Adrenal gland (tissue), 12 donors: Measurements from ENCODE around the gene RCOR1. TPM values are rescaled to one million over a fixed set of nuclear protein-coding genes. Genes with fewer than 3 reads are reported as not detected.

Experiments
- DNase-seq, 7 donors: peaks; one replicate each; pipeline ENCODE4 v3.0.0-alpha.2; 2019 to 2020
- H3K27ac ChIP-seq, 5 donors: fragments of 200-600 bp; sonication (generic) in 4 of 5; 1 replicate in 3 of 5; 2 replicates in 2 of 5; pipeline versions ENCODE4 v1.5.1 to v1.8.0; 2016 to 2020; ENCODE audit warnings: mild to moderate bottlenecking in 1 of 5
- H3K27me3 ChIP-seq: fragments of 200-600 bp; 2 replicates; pipeline ENCODE4 v1.8.0; 2021
- H3K36me3 ChIP-seq, 2 donors: fragments of 200-600 bp; replicated peaks in 1 of 2; 1 replicate in 1 of 2; 2 replicates in 1 of 2; pipeline versions ENCODE4 v1.5.1 to v1.8.0; 2018 to 2022
- H3K4me1 ChIP-seq, 2 donors: fragments of 200-600 bp; replicated peaks in 1 of 2; 1 replicate in 1 of 2; 2 replicates in 1 of 2; pipeline versions ENCODE4 v1.5.1 to v1.8.0; 2018 to 2021
- H3K4me3 ChIP-seq, 4 donors: fragments of 200-600 bp; sonication (generic) in 3 of 4; one replicate each; pipeline ENCODE4 v1.5.1; 2016 to 2018
- H3K9me3 ChIP-seq, 3 donors: fragments of 200-600 bp; sonication (generic) in 1 of 3; replicated peaks in 1 of 3; 1 replicate in 2 of 3; 2 replicates in 1 of 3; pipeline versions ENCODE4 v1.5.1 to v1.8.0; 2016 to 2021
- CTCF ChIP-seq, 6 experiments: fragments of 450-650 bp in 4 of 6; fragments of 200-600 bp in 2 of 6; sonication (generic) in 1 of 6; IDR thresholded peaks; 1 replicate in 5 of 6; 2 replicates in 1 of 6; pipeline versions ENCODE4 v1.5.1 to v1.8.0; 2016 to 2021; ENCODE audit warnings: antibody characterized with exemption in 6 of 6, mild to moderate bottlenecking in 2 of 6, moderate library complexity in 1 of 6
- POLR2A ChIP-seq, 2 donors: fragments of 450-650 bp; IDR thresholded peaks; one replicate each; pipeline ENCODE4 v1.6.1; 2017; ENCODE audit warnings: antibody characterized with exemption in 2 of 2, mild to moderate bottlenecking in 2 of 2, moderate library complexity in 1 of 2
- WGBS, 4 donors: extraction: QIAGEN DNeasy Blood & Tissue Kit in 2 of 4; methylation state at CpG; one replicate each; pipeline versions ENCODE4 v1.1.5 to v1.1.7; 2013 to 2017; 5-methylcytosine and 5-hydroxymethylcytosine counted together
- intact Hi-C, 2 donors: fragments of 100-400 bp; cut with DNase I; formaldehyde crosslinking; loops; one replicate each; pipeline versions ENCODE4 v1.14.1 to v1.15.0; 2022 to 2023
- polyA plus RNA-seq, 3 donors: library from polyadenylated mRNA; stranded (reverse); fragments of 200-250 nt in 2 of 3; fragments of 350-450 nt in 1 of 3; fragmentation: Illumina TruSeq in 1 of 3; extraction: RNeasy Lipid Tissue Mini Kit (QIAGEN cat#74804) in 1 of 3; gene quantifications; one replicate each; pipeline ENCODE4 v1.2.3, GENCODE V29; 2013 to 2014
- total RNA-seq, 9 donors: library from RNA; depleted of rRNA in 4 of 9; stranded (reverse); fragments of >200 nt in 4 of 9; fragments of 120-200 nt in 1 of 9; fragmentation: NEBNext Ultra II Directional in 1 of 9; extraction: Animal tissue kit (Norgen Biotek cat#: 25700) in 1 of 9; gene quantifications; one replicate each; pipeline versions ENCODE4 v1.1.0 to v1.2.4, GENCODE V29; 2013 to 2023
- donor health status: healthy with polysubstance abuse.
- donor health status: Bipolar disorder and iron deficiency.
- donor health status: DM: yes; HTN: yes; CAD: no.
- donor health status: DM: no; HTN: no; CAD: no.
- donor health status: DM: no; HTN: no; CAD: no.
- donor health status: DM: yes; HTN: yes; CAD: no.

Gene RCOR1
- total and polyA plus RNA-seq, 12 donors = 3.8 to 17.7 (median 11.3) TPM

- Histone ChIP-seq H3K4me3 (no peak overlapping the region), H3K27me3 (no peaks in the 10 kb centered on the region), H3K36me3 (no peaks in the 10 kb centered on the region), H3K27ac (no peak overlapping the region), H3K9me3 (no peaks in the 10 kb centered on the region), H3K4me1 (no peaks in the 10 kb centered on the region)
- WGBS, 4 donors = 97 to 100% (median 99%) methylated on average over 2 of the region's 2 CpGs
- no peak for TF ChIP-seq POLR2A (IDR thresholded peaks at IDR 0.05)
- TF ChIP-seq CTCF (IDR thresholded peaks at IDR 0.05) = no peak
- no peak for DNase-seq
- intact Hi-C loops = no loop called here
Observed at GRCh38 chr14:102678394-102678793, 85.9 kb downstream of the RCOR1 start.

- DNase-seq = peak in 1 of 7 donors; percentile 18
- intact Hi-C loops = no loop called here
- no peak overlapping the region for H3K27ac ChIP-seq
- no peaks in the 10 kb centered on the region for H3K27me3 ChIP-seq
- H3K4me3 ChIP-seq = no peak overlapping the region
- 86 to 88% (median 87%) methylated on average over 22 to 45 of the region's 45 CpGs for WGBS, 4 donors
- TF ChIP-seq CTCF (IDR thresholded peaks at IDR 0.05) (no peak), POLR2A (IDR thresholded peaks at IDR 0.05) (no peak)
- H3K36me3 ChIP-seq = no peaks in the 10 kb centered on the region
- peaks cover 0 to 3% of the 10 kb centered on the region in 2 donors for H3K4me1 ChIP-seq
- no peaks in the 10 kb centered on the region for H3K9me3 ChIP-seq
Observed at GRCh38 chr14:102683399-102684297, 91.2 kb downstream of the RCOR1 start.

DNA sequence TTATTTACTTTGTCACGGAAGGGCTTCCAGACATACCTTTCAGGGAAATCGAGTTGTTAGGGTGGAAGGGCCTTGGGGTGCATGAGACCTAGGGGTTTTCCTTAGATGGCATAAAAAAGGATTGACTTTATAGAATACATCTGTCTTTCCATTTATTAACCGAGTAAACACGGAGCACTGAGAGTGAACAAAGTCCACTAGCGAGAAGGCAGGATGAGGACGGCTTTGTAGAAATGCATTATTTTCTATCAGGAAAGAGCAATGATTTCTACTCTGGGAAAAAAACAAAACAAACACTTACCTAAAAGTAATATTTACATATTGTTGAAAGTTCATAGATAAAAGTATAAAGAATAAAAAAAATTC is 91.8 kb downstream of the RCOR1 start:
- TF ChIP-seq CTCF (IDR thresholded peaks at IDR 0.05) (no peak), POLR2A (IDR thresholded peaks at IDR 0.05) (no peak)
- Histone ChIP-seq H3K27me3 (no peaks in the 10 kb centered on the region), H3K4me3 (no peak overlapping the region), H3K36me3 (no peaks in the 10 kb centered on the region), H3K9me3 (no peaks in the 10 kb centered on the region), H3K27ac (no peak overlapping the region), H3K4me1 (peaks cover 0 to 3% of the 10 kb centered on the region in 2 donors)
- 90 to 94% (median 91%) methylated on average over 6 of the region's 6 CpGs for WGBS, 4 donors
- intact Hi-C loops = no loop called here
- no peak for DNase-seq

GRCh38 chr14:102686196-102686801 is 93.8 kb downstream of the RCOR1 start:
- no peak for TF ChIP-seq POLR2A (IDR thresholded peaks at IDR 0.05)
- no peak for TF ChIP-seq CTCF (IDR thresholded peaks at IDR 0.05)
- Histone ChIP-seq H3K36me3 (no peaks in the 10 kb centered on the region), H3K4me1 (peaks cover 0 to 3% of the 10 kb centered on the region in 2 donors), H3K27ac (no peak overlapping the region), H3K27me3 (no peaks in the 10 kb centered on the region), H3K9me3 (no peaks in the 10 kb centered on the region), H3K4me3 (no peak overlapping the region)
- WGBS, 4 donors = 80 to 84% (median 82%) methylated on average over 7 of the region's 7 CpGs
- intact Hi-C loops = no loop called here
- no peak for DNase-seq
